ENCODE data around the gene SESTD1.

DNA sequence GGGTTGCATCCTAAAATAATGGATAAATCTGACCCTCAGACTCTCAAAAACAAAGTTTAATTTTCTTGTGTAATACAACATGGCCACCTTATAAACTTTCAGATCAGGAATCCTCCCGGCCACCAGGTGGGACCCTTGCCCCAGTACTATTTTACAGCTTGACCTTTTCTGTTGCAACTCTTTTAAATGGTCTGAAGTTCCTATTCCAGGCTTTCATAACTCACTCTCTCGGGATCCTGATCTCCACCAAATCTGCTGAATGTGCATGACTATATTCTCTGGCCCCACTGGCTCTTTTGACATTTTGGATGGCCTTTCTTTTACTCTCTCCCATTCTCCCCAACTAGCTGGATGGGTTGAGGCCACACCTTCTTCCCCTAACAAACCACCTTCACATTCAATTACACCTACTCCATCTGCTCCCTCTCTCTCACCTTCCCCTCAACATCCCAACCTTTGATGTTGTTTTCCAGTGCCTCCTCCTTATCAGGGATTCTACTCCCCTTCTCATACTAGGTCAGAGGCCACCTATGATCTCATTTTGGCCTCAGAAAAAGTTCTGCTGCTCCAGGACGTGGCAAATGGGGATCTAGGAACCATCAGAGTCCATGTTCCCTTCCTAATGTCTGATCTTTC, 70.8 kb downstream of the SESTD1 start:
- TF ChIP-seq, protein P1, sequence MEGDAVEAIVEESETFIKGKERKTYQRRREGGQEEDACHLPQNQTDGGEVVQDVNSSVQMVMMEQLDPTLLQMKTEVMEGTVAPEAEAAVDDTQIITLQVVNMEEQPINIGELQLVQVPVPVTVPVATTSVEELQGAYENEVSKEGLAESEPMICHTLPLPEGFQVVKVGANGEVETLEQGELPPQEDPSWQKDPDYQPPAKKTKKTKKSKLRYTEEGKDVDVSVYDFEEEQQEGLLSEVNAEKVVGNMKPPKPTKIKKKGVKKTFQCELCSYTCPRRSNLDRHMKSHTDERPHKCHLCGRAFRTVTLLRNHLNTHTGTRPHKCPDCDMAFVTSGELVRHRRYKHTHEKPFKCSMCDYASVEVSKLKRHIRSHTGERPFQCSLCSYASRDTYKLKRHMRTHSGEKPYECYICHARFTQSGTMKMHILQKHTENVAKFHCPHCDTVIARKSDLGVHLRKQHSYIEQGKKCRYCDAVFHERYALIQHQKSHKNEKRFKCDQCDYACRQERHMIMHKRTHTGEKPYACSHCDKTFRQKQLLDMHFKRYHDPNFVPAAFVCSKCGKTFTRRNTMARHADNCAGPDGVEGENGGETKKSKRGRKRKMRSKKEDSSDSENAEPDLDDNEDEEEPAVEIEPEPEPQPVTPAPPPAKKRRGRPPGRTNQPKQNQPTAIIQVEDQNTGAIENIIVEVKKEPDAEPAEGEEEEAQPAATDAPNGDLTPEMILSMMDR (conservative IDR thresholded peaks at IDR 0.05; ENCODE audit: low read length): 0 out of 2 replicates have a peak, but pooled peaks have one; percentile 22
- TF ChIP-seq EZH2phosphoT487 (IDR thresholded peaks at IDR 0.05; ENCODE audit: borderline replicate concordance, low read depth, low read length): no peak
